OCI-LY7 (cell line): Measurements from ENCODE around the gene CFAP70.

Experiments
- EZH2phosphoT487 ChIP-seq: fragments of 200-600 bp; sonication (generic); IDR thresholded peaks from 2 replicates; pipeline ENCODE4 v1.6.1; 2018; ENCODE audit warnings: low read depth, borderline replicate concordance, mild to moderate bottlenecking, mixed run types, antibody characterized with exemption, low read length, moderate library complexity, mixed read lengths
- TF ChIP-seq, protein P1 (sequence below): fragments of 200-600 bp; sonication (generic); conservative IDR thresholded peaks from 2 replicates; pipeline ENCODE4 v1.5.1; 2014; ENCODE audit warnings: mild to moderate bottlenecking, antibody characterized with exemption, low read length, moderate library complexity, mixed read lengths

DNA sequence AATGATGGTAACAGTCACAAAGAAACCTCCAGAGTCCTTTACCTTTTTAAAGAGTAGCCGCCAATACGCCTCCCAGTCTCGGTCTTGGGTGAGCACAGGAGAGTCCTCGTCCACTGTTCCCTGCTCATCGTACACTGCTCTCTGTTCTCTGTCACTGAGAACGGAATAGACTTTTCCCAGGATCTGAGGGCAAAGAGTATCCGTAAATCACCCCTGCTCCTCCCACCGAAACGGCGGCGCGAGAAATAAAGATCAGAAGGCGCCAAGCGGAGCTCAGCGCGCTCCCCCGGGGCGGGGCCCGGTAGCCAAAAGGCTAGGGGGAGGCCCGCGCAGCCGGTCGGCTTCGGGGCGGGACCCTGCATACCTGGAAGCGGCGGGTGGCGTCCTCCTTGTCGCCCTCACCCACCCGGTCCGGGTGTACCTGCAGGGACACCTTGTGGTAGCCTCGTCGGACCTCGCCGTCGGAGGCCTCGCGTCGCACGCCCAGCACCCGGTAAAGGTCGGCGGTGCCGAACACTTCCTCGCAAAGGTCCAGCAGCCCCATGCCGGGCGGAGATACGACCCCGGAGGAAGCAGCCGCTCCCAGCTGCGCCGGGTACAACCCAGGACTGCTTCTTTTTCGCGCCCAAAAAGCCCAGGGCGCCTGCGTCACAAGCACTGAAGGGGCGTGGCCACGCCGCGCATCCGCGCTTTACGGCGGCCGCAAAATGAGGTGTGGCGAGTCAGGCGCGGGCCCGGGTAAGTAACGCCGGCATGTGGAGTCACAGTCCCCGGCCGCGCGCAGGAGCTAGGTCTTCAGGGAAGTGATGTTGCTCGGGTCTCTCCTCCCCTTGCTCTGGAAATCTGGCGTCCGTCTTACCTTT, 111.8 kb downstream of the CFAP70 start, which contains the start of gene DNAJC9:
- TF ChIP-seq, protein P1, sequence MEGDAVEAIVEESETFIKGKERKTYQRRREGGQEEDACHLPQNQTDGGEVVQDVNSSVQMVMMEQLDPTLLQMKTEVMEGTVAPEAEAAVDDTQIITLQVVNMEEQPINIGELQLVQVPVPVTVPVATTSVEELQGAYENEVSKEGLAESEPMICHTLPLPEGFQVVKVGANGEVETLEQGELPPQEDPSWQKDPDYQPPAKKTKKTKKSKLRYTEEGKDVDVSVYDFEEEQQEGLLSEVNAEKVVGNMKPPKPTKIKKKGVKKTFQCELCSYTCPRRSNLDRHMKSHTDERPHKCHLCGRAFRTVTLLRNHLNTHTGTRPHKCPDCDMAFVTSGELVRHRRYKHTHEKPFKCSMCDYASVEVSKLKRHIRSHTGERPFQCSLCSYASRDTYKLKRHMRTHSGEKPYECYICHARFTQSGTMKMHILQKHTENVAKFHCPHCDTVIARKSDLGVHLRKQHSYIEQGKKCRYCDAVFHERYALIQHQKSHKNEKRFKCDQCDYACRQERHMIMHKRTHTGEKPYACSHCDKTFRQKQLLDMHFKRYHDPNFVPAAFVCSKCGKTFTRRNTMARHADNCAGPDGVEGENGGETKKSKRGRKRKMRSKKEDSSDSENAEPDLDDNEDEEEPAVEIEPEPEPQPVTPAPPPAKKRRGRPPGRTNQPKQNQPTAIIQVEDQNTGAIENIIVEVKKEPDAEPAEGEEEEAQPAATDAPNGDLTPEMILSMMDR: no peak
- no peak for TF ChIP-seq EZH2phosphoT487
